B cell (primary cell): ENCODE measurements around the gene ODF2L. TPM values are rescaled to one million over a fixed set of nuclear protein-coding genes. Genes with fewer than 3 reads are reported as not detected.

Experiments used
- ATAC-seq: fragments of 200-7000 bp; cut with Tn5 transposase; one replicate; pipeline ENCODE4 v1.10.0; 2021; ENCODE audit warnings: low read depth, mild to moderate bottlenecking, moderate number of reproducible peaks, moderate library complexity
- CTCF ChIA-PET: fragments of 350-600 bp; sonication (Branson Sonifier 250); formaldehyde crosslinking; loops from one replicate; lab custom pipeline; 2021; ENCODE audit warnings: antibody characterized with exemption, inconsistent platforms; lab: Charles Lee
- POLR2A ChIA-PET: fragments of 350-600 bp; sonication (Branson Sonifier 250); formaldehyde crosslinking; loops from one replicate; lab custom pipeline; 2021; ENCODE audit warnings: antibody characterized with exemption; lab: Charles Lee
- DNase-seq: peaks from one replicate; pipeline ENCODE4 v3.0.0; 2013
- H2AFZ ChIP-seq: 2 replicates; pipeline ENCODE4 v1.6.1; 2012; ENCODE audit warnings: mild to moderate bottlenecking, low read depth, low read length; ENCODE audit not compliant: insufficient read depth, poor library complexity, severe bottlenecking
- H3K27ac ChIP-seq, 2 donors: 1 replicate in 1 of 2; 2 replicates in 1 of 2; pipeline ENCODE4 v1.5.1; 2012 to 2013; ENCODE audit warnings: low read length in 2 of 2, mild to moderate bottlenecking in 2 of 2, moderate library complexity in 1 of 2
- H3K27me3 ChIP-seq, 4 experiments: fragments of 200-600 bp in 1 of 4; sonication (generic) in 1 of 4; replicated peaks in 1 of 4; 1 replicate in 2 of 4; 2 replicates in 2 of 4; pipeline versions ENCODE4 v1.6.1 to v1.7.0; 2013 to 2016; ENCODE audit warnings: low read length in 3 of 4, mild to moderate bottlenecking in 2 of 4, mixed read lengths in 1 of 4, moderate library complexity in 1 of 4; ENCODE audit not compliant: insufficient read depth in 4 of 4, control insufficient read depth in 3 of 4; ENCODE audit errors: control extremely low read depth in 1 of 4
- H3K36me3 ChIP-seq, 2 experiments: replicated peaks in 1 of 2; 1 replicate in 1 of 2; 2 replicates in 1 of 2; pipeline versions ENCODE4 v1.6.1 to v1.7.1; 2013; ENCODE audit warnings: low read length in 1 of 2; ENCODE audit not compliant: insufficient read depth in 2 of 2, control insufficient read depth in 1 of 2; ENCODE audit errors: control extremely low read depth in 1 of 2, extremely low read depth in 1 of 2
- H3K4me1 ChIP-seq, 2 donors: fragments of 200-600 bp in 1 of 2; sonication (generic) in 1 of 2; 1 replicate in 1 of 2; 2 replicates in 1 of 2; pipeline versions ENCODE4 v1.5.1 to v1.6.1; 2013 to 2017; ENCODE audit warnings: low read length in 2 of 2; ENCODE audit not compliant: control insufficient read depth in 2 of 2, insufficient read depth in 2 of 2
- H3K4me2 ChIP-seq: replicated peaks from 2 replicates; pipeline ENCODE3; 2012; ENCODE audit warnings: mild to moderate bottlenecking, low read depth, low read length; ENCODE audit not compliant: poor library complexity, severe bottlenecking
- H3K4me3 ChIP-seq, 5 experiments: fragments of 200-600 bp in 1 of 5; sonication (generic) in 1 of 5; 1 replicate in 3 of 5; 2 replicates in 2 of 5; pipeline versions ENCODE4 v1.5.1 to v1.7.0; 2011 to 2016; ENCODE audit warnings: low read length in 4 of 5, mild to moderate bottlenecking in 4 of 5, low read depth in 2 of 5, control low read depth in 1 of 5, moderate library complexity in 1 of 5; ENCODE audit not compliant: insufficient read depth in 1 of 5; ENCODE audit errors: control extremely low read depth in 1 of 5, extremely low read depth in 1 of 5
- H3K79me2 ChIP-seq: fragments of 200-600 bp; sonication (generic); one replicate; pipeline ENCODE4 v1.6.0; 2016; ENCODE audit warnings: low read length; ENCODE audit not compliant: control insufficient read depth, insufficient read depth
- H3K9ac ChIP-seq: fragments of 200-600 bp; sonication (generic); 2 replicates; pipeline ENCODE4 v1.6.1; 2017; ENCODE audit warnings: mild to moderate bottlenecking, low read length, moderate library complexity
- H3K9me3 ChIP-seq, 3 donors: one replicate each; pipeline versions ENCODE4 v1.6.1 to v1.7.1; 2013; ENCODE audit warnings: low read length in 2 of 3; ENCODE audit not compliant: control insufficient read depth in 2 of 3, insufficient read depth in 1 of 3; ENCODE audit errors: control extremely low read depth in 1 of 3
- H4K20me1 ChIP-seq: 2 replicates; pipeline ENCODE4 v1.6.0; 2012; ENCODE audit warnings: mild to moderate bottlenecking, low read length; ENCODE audit not compliant: insufficient read depth, control insufficient read depth, poor library complexity, severe bottlenecking
- H3K27ac Mint-ChIP-seq: one replicate; pipeline ENCODE4 v1.8.0; 2021; ENCODE audit warnings: mixed read lengths
- H3K27me3 Mint-ChIP-seq: one replicate; pipeline ENCODE4 v1.8.0; 2021; ENCODE audit warnings: mixed read lengths
- H3K4me1 Mint-ChIP-seq: one replicate; pipeline ENCODE4 v1.8.0; 2021; ENCODE audit warnings: mixed read lengths
- H3K4me3 Mint-ChIP-seq: one replicate; pipeline ENCODE4 v1.8.0; 2021; ENCODE audit warnings: mixed read lengths
- H3K9me3 Mint-ChIP-seq: one replicate; pipeline ENCODE4 v1.8.0; 2022; ENCODE audit warnings: mixed read lengths; ENCODE audit not compliant: insufficient read depth
- CTCF ChIP-seq: fragments of 200-600 bp; IDR thresholded peaks from one replicate; pipeline ENCODE4 v1.8.0; 2022; ENCODE audit warnings: antibody characterized with exemption, mild to moderate bottlenecking
- EZH2 ChIP-seq: IDR thresholded peaks from 2 replicates; pipeline ENCODE4 v1.6.1; 2012; ENCODE audit warnings: borderline replicate concordance, low read depth, mild to moderate bottlenecking, moderate library complexity, low read length; ENCODE audit not compliant: insufficient read depth, poor library complexity, severe bottlenecking
- WGBS: methylation state at CpG from one replicate; pipeline ENCODE4 v1.1.5; 2013; ENCODE audit warnings: missing lambda C conversion rate; ENCODE audit not compliant: insufficient coverage; 5-methylcytosine and 5-hydroxymethylcytosine counted together
- intact Hi-C: fragments of 100-400 bp; cut with micrococcal nuclease; formaldehyde crosslinking; loops from one replicate; pipeline ENCODE4 v1.10.0; 2022
- polyA plus RNA-seq: library from polyadenylated mRNA; depleted of rRNA; stranded (reverse); fragments of >200 nt; gene quantifications from 2 replicates; pipeline ENCODE4 v1.2.3, GENCODE V29; 2012
- total RNA-seq, 2 donors: library from RNA; stranded (reverse); fragments of 120-200 nt in 1 of 2; gene quantifications; 1 replicate in 1 of 2; 2 replicates in 1 of 2; pipeline versions ENCODE4 v1.2.3 to v1.2.4, GENCODE V29; 2013 to 2022

ODF2L gene
- total and polyA plus RNA-seq, 2 donors (not counting 1 experiment from before 2014, with no cell fraction given) = 13.0 to 61.3 TPM

GRCh38 chr1:86357796-86358195, 38.3 kb downstream of the ODF2L start:
- DNase-seq (no peak), ATAC-seq (no peak)
- Histone ChIP-seq H3K36me3 (peaks cover 6 to 26% of the 10 kb centered on the region in 2 experiments), H3K4me2 (no peak overlapping the region), H3K4me1 (no peaks in the 10 kb centered on the region), H3K9me3 (no peaks in the 10 kb centered on the region), H3K9ac (no peak overlapping the region), H3K79me2 (no peaks in the 10 kb centered on the region), H3K4me3 (no peak overlapping the region), H4K20me1 (no peaks in the 10 kb centered on the region), H3K27me3 (no peaks in the 10 kb centered on the region), H2AFZ (no peak overlapping the region), H3K27ac (no peak overlapping the region)
- Mint-ChIP-seq H3K9me3 (no peaks in the 10 kb centered on the region), H3K4me1 (no peaks in the 10 kb centered on the region), H3K27me3 (no peaks in the 10 kb centered on the region), H3K27ac (no peak overlapping the region), H3K4me3 (no peak overlapping the region)
- WGBS = 100% methylated on average over 4 of the region's 5 CpGs
- ChIA-PET POLR2A (no interaction called here), CTCF (no interaction called here)
- TF ChIP-seq EZH2 = no peak
- no peak for TF ChIP-seq CTCF
- intact Hi-C loops = no loop called here

GRCh38 chr1:86356247-86356646, 39.9 kb downstream of the ODF2L start:
- intact Hi-C loops = no loop called here
- H3K27ac Mint-ChIP-seq = no peak overlapping the region
- WGBS = 90% methylated on average over 9 of the region's 10 CpGs
- Histone ChIP-seq H3K27ac (no peak overlapping the region), H3K4me2 (no peak overlapping the region), H3K79me2 (no peaks in the 10 kb centered on the region), H2AFZ (no peak overlapping the region), H3K4me3 (no peak overlapping the region), H4K20me1 (no peaks in the 10 kb centered on the region), H3K36me3 (peaks cover 6 to 26% of the 10 kb centered on the region in 2 experiments), H3K9me3 (no peaks in the 10 kb centered on the region), H3K9ac (no peak overlapping the region), H3K4me1 (no peaks in the 10 kb centered on the region), H3K27me3 (no peaks in the 10 kb centered on the region)
- H3K4me1 Mint-ChIP-seq = no peaks in the 10 kb centered on the region
- CTCF ChIA-PET = no interaction called here
- H3K9me3 Mint-ChIP-seq = peaks cover 3% of the 10 kb centered on the region
- ATAC-seq = no peak
- H3K27me3 Mint-ChIP-seq = no peaks in the 10 kb centered on the region
- TF ChIP-seq CTCF (no peak), EZH2 (no peak)
- no peak for DNase-seq
- no peak overlapping the region for H3K4me3 Mint-ChIP-seq
- POLR2A ChIA-PET = no interaction called here
